B cell (primary cell): ENCODE data around the gene HPS5. TPM values are rescaled to one million over a fixed set of nuclear protein-coding genes. Genes with fewer than 3 reads are reported as not detected.

ENCODE experiments used
- ATAC-seq: fragments of 200-7000 bp; cut with Tn5 transposase; one replicate; pipeline ENCODE4 v1.10.0; 2021; ENCODE audit warnings: low read depth, mild to moderate bottlenecking, moderate number of reproducible peaks, moderate library complexity
- CTCF ChIA-PET: fragments of 350-600 bp; sonication (Branson Sonifier 250); formaldehyde crosslinking; loops from one replicate; lab custom pipeline; 2021; ENCODE audit warnings: antibody characterized with exemption, inconsistent platforms; lab: Charles Lee
- POLR2A ChIA-PET: fragments of 350-600 bp; sonication (Branson Sonifier 250); formaldehyde crosslinking; loops from one replicate; lab custom pipeline; 2021; ENCODE audit warnings: antibody characterized with exemption; lab: Charles Lee
- DNase-seq: peaks from one replicate; pipeline ENCODE4 v3.0.0; 2013
- H2AFZ ChIP-seq: 2 replicates; pipeline ENCODE4 v1.6.1; 2012; ENCODE audit warnings: mild to moderate bottlenecking, low read depth, low read length; ENCODE audit not compliant: insufficient read depth, poor library complexity, severe bottlenecking
- H3K27ac ChIP-seq, 2 donors: 1 replicate in 1 of 2; 2 replicates in 1 of 2; pipeline ENCODE4 v1.5.1; 2012 to 2013; ENCODE audit warnings: low read length in 2 of 2, mild to moderate bottlenecking in 2 of 2, moderate library complexity in 1 of 2
- H3K27me3 ChIP-seq, 4 experiments: fragments of 200-600 bp in 1 of 4; sonication (generic) in 1 of 4; replicated peaks in 1 of 4; 1 replicate in 2 of 4; 2 replicates in 2 of 4; pipeline versions ENCODE4 v1.6.1 to v1.7.0; 2013 to 2016; ENCODE audit warnings: low read length in 3 of 4, mild to moderate bottlenecking in 2 of 4, mixed read lengths in 1 of 4, moderate library complexity in 1 of 4; ENCODE audit not compliant: insufficient read depth in 4 of 4, control insufficient read depth in 3 of 4; ENCODE audit errors: control extremely low read depth in 1 of 4
- H3K36me3 ChIP-seq, 2 experiments: replicated peaks in 1 of 2; 1 replicate in 1 of 2; 2 replicates in 1 of 2; pipeline versions ENCODE4 v1.6.1 to v1.7.1; 2013; ENCODE audit warnings: low read length in 1 of 2; ENCODE audit not compliant: insufficient read depth in 2 of 2, control insufficient read depth in 1 of 2; ENCODE audit errors: control extremely low read depth in 1 of 2, extremely low read depth in 1 of 2
- H3K4me1 ChIP-seq, 2 donors: fragments of 200-600 bp in 1 of 2; sonication (generic) in 1 of 2; 1 replicate in 1 of 2; 2 replicates in 1 of 2; pipeline versions ENCODE4 v1.5.1 to v1.6.1; 2013 to 2017; ENCODE audit warnings: low read length in 2 of 2; ENCODE audit not compliant: control insufficient read depth in 2 of 2, insufficient read depth in 2 of 2
- H3K4me2 ChIP-seq: replicated peaks from 2 replicates; pipeline ENCODE3; 2012; ENCODE audit warnings: mild to moderate bottlenecking, low read depth, low read length; ENCODE audit not compliant: poor library complexity, severe bottlenecking
- H3K4me3 ChIP-seq, 5 experiments: fragments of 200-600 bp in 1 of 5; sonication (generic) in 1 of 5; 1 replicate in 3 of 5; 2 replicates in 2 of 5; pipeline versions ENCODE4 v1.5.1 to v1.7.0; 2011 to 2016; ENCODE audit warnings: low read length in 4 of 5, mild to moderate bottlenecking in 4 of 5, low read depth in 2 of 5, control low read depth in 1 of 5, moderate library complexity in 1 of 5; ENCODE audit not compliant: insufficient read depth in 1 of 5; ENCODE audit errors: control extremely low read depth in 1 of 5, extremely low read depth in 1 of 5
- H3K79me2 ChIP-seq: fragments of 200-600 bp; sonication (generic); one replicate; pipeline ENCODE4 v1.6.0; 2016; ENCODE audit warnings: low read length; ENCODE audit not compliant: control insufficient read depth, insufficient read depth
- H3K9ac ChIP-seq: fragments of 200-600 bp; sonication (generic); 2 replicates; pipeline ENCODE4 v1.6.1; 2017; ENCODE audit warnings: mild to moderate bottlenecking, low read length, moderate library complexity
- H3K9me3 ChIP-seq, 3 donors: one replicate each; pipeline versions ENCODE4 v1.6.1 to v1.7.1; 2013; ENCODE audit warnings: low read length in 2 of 3; ENCODE audit not compliant: control insufficient read depth in 2 of 3, insufficient read depth in 1 of 3; ENCODE audit errors: control extremely low read depth in 1 of 3
- H4K20me1 ChIP-seq: 2 replicates; pipeline ENCODE4 v1.6.0; 2012; ENCODE audit warnings: mild to moderate bottlenecking, low read length; ENCODE audit not compliant: insufficient read depth, control insufficient read depth, poor library complexity, severe bottlenecking
- H3K27ac Mint-ChIP-seq: one replicate; pipeline ENCODE4 v1.8.0; 2021; ENCODE audit warnings: mixed read lengths
- H3K27me3 Mint-ChIP-seq: one replicate; pipeline ENCODE4 v1.8.0; 2021; ENCODE audit warnings: mixed read lengths
- H3K4me1 Mint-ChIP-seq: one replicate; pipeline ENCODE4 v1.8.0; 2021; ENCODE audit warnings: mixed read lengths
- H3K4me3 Mint-ChIP-seq: one replicate; pipeline ENCODE4 v1.8.0; 2021; ENCODE audit warnings: mixed read lengths
- H3K9me3 Mint-ChIP-seq: one replicate; pipeline ENCODE4 v1.8.0; 2022; ENCODE audit warnings: mixed read lengths; ENCODE audit not compliant: insufficient read depth
- CTCF ChIP-seq: fragments of 200-600 bp; IDR thresholded peaks from one replicate; pipeline ENCODE4 v1.8.0; 2022; ENCODE audit warnings: antibody characterized with exemption, mild to moderate bottlenecking
- EZH2 ChIP-seq: IDR thresholded peaks from 2 replicates; pipeline ENCODE4 v1.6.1; 2012; ENCODE audit warnings: borderline replicate concordance, low read depth, mild to moderate bottlenecking, moderate library complexity, low read length; ENCODE audit not compliant: insufficient read depth, poor library complexity, severe bottlenecking
- WGBS: methylation state at CpG from one replicate; pipeline ENCODE4 v1.1.5; 2013; ENCODE audit warnings: missing lambda C conversion rate; ENCODE audit not compliant: insufficient coverage; 5-methylcytosine and 5-hydroxymethylcytosine counted together
- intact Hi-C: fragments of 100-400 bp; cut with micrococcal nuclease; formaldehyde crosslinking; loops from one replicate; pipeline ENCODE4 v1.10.0; 2022
- polyA plus RNA-seq: library from polyadenylated mRNA; depleted of rRNA; stranded (reverse); fragments of >200 nt; gene quantifications from 2 replicates; pipeline ENCODE4 v1.2.3, GENCODE V29; 2012
- total RNA-seq, 2 donors: library from RNA; stranded (reverse); fragments of 120-200 nt in 1 of 2; gene quantifications; 1 replicate in 1 of 2; 2 replicates in 1 of 2; pipeline versions ENCODE4 v1.2.3 to v1.2.4, GENCODE V29; 2013 to 2022

HPS5 gene
- total and polyA plus RNA-seq, 2 donors (not counting 1 experiment from before 2014, with no cell fraction given): 15.2 to 31.3 TPM

DNA sequence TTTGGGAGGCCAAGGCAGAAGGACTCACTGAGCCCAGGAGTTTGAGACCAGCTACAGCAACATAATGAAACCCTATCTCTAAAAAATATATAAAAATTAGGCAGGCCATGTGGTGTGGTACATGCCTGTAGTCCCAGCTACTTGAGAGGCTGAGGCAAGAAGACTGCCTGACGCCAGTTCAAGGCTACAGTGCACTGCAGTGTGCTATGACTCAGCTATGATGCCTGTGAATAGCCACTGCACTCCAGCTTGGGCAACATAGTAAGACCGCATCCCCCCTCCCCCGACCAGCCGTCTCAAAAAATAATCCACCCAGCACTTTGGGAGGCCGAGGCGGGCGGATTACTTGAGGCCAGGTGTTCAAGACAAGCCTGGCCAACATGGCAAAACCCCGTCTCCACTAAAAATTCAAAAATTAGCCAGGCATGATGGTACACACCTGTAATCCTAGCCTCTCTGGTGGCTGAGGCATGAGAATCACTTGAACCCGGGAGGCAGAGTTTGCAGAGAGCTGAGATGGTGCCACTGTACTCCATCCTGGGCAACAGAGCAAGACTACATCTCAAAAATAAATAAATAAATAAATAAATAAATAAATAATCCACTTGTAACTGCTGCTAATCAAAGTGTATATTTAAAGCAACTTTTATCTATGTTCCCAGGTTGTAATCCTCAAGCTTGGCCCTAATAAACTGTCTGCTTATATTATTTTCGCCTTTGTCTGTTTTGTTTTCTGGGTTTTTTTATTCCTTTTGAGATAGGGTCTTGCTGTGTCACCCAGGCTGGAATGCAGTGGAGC, 7.8 kb downstream of the HPS5 start:
- intact Hi-C loops: no loop called here
- no peak for ATAC-seq
- Histone ChIP-seq H4K20me1 (peaks cover 6% of the 10 kb centered on the region), H3K9ac (no peak overlapping the region), H3K27ac (no peak overlapping the region), H2AFZ (no peak overlapping the region), H3K9me3 (no peaks in the 10 kb centered on the region), H3K27me3 (no peaks in the 10 kb centered on the region), H3K79me2 (peaks cover 73% of the 10 kb centered on the region), H3K36me3 (peaks cover 0 to 30% of the 10 kb centered on the region in 2 experiments), H3K4me3 (no peak overlapping the region), H3K4me2 (no peak overlapping the region), H3K4me1 (peaks cover 19 to 23% of the 10 kb centered on the region in 2 donors)
- CTCF ChIA-PET: interaction anchor here (0.9 to 1.4 kb wide), 2 partner anchors 10 to 17 kb away, joined by 3 read pairs; no protein-coding TSS in a partner anchor
- no peak for TF ChIP-seq EZH2
- TF ChIP-seq CTCF: no peak
- Mint-ChIP-seq H3K27me3 (no peaks in the 10 kb centered on the region), H3K4me3 (no peak overlapping the region), H3K9me3 (no peaks in the 10 kb centered on the region), H3K4me1 (peaks cover 38% of the 10 kb centered on the region), H3K27ac (no peak overlapping the region)
- no peak for DNase-seq
- POLR2A ChIA-PET: no interaction called here
- WGBS: 95% methylated on average over 8 of the region's 10 CpGs
